Stimulated activated naive CD8-positive, alpha-beta T cell treated with anti-CD3 and anti-CD28 coated beads, Interleukin-15, Interleukin-2, amounts not matched to agents 100 ng/mL and 50 ng/mL, for 24 hours (primary cell): ENCODE data around the gene PRKCE.

ENCODE experiments used
- H3K27ac Mint-ChIP-seq: one replicate; pipeline ENCODE4 v1.8.0; 2021; ENCODE audit warnings: mild to moderate bottlenecking, mixed read lengths
- H3K27me3 Mint-ChIP-seq: one replicate; pipeline ENCODE4 v1.8.0; 2021; ENCODE audit warnings: mixed read lengths
- H3K36me3 Mint-ChIP-seq: one replicate; pipeline ENCODE4 v1.8.0; 2021; ENCODE audit warnings: low read depth, mixed read lengths
- H3K4me1 Mint-ChIP-seq: one replicate; pipeline ENCODE4 v1.8.0; 2021; ENCODE audit warnings: low read depth, mixed read lengths
- H3K4me3 Mint-ChIP-seq: one replicate; pipeline ENCODE4 v1.8.0; 2021; ENCODE audit warnings: mild to moderate bottlenecking, mixed read lengths
- H3K9me3 Mint-ChIP-seq: one replicate; pipeline ENCODE4 v1.8.0; 2021; ENCODE audit warnings: mixed read lengths

Gene PRKCE

DNA sequence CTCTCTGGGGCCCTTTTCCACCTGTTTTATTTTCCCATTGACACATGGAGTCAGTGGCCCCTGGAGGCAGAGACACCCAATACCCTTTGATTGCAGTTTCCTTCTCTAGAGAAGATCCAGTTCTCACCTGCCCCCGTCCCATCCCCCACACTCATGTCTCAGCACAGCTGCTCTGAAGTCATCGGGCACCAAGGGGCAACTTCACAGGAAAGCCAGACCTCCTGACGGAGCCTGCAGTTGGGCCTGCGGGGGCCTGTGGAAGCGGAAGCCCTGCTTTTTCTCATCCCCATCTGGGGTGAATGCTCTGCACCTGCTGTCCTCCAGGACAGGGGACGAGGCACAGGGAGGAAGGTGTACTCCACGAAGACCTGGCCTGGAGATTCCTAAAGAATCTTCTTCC lies 337.4 kb downstream of the PRKCE start:
- Mint-ChIP-seq H3K9me3 (no peaks in the 10 kb centered on the region), H3K4me1 (peaks cover 11% of the 10 kb centered on the region), H3K27me3 (no peaks in the 10 kb centered on the region), H3K4me3 (no peak overlapping the region), H3K36me3 (peaks cover 10% of the 10 kb centered on the region), H3K27ac (no peak overlapping the region)

DNA sequence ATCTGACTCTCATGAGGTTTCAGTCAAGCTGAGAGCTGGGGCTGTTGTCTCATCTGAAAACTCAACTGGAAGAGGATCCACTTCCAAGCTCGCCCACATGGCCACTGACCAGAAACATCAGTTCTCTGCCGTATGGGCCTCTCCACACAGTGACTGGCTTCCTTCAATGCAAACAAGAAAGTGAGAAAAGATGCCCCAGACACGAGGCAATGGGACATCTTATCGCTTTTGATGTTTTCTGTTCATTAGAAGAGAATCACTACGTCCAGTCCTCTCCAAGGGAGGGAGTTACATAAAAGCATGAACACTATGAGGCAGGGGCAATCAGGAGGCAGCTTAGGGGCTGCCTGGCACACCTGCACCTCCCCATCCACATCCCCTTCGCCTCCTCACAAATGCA lies 338.7 kb downstream of the PRKCE start:
- peaks cover 5% of the 10 kb centered on the region for H3K4me1 Mint-ChIP-seq

DNA sequence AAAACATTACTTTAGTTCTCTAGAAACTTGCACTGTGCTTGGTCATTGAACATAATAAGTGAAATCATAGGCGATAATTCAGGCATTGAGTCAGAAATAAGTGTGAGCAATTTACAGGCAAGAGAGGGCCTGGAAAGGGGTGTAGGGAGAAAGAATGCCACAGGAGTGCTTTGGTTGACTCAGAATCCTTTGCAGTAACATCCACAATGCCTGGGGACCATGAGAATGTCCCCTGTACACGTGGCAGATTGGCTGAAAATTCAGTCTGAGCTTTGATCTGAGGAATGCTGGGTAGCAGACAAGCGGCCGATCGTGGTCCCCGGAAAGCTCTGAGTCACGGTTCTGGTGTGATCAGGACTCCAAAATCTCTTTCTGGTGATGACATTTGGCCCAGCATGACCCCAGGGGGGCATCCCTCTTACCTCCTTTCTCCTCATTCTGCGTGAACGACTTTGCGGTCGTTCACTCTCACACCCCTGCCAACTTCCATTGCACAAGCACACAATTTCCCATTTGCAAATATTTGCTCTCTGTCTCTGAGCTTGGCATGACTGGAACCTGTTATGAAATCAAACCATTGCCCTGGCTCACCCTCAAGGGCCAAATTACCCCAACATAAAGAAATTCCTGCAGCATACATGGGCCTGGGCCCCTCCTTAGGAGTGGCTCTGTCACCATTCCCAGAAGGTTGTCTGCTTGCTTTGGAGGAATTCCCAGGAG lies 340.7 kb downstream of the PRKCE start:
- no peak overlapping the region for H3K4me3 Mint-ChIP-seq
- no peak overlapping the region for H3K27ac Mint-ChIP-seq

More for the DNA sequence above, 338.7 kb downstream of the PRKCE start:
- Mint-ChIP-seq H3K4me3 (no peak overlapping the region), H3K9me3 (no peaks in the 10 kb centered on the region), H3K36me3 (peaks cover 10% of the 10 kb centered on the region), H3K27me3 (no peaks in the 10 kb centered on the region), H3K27ac (no peak overlapping the region)

DNA sequence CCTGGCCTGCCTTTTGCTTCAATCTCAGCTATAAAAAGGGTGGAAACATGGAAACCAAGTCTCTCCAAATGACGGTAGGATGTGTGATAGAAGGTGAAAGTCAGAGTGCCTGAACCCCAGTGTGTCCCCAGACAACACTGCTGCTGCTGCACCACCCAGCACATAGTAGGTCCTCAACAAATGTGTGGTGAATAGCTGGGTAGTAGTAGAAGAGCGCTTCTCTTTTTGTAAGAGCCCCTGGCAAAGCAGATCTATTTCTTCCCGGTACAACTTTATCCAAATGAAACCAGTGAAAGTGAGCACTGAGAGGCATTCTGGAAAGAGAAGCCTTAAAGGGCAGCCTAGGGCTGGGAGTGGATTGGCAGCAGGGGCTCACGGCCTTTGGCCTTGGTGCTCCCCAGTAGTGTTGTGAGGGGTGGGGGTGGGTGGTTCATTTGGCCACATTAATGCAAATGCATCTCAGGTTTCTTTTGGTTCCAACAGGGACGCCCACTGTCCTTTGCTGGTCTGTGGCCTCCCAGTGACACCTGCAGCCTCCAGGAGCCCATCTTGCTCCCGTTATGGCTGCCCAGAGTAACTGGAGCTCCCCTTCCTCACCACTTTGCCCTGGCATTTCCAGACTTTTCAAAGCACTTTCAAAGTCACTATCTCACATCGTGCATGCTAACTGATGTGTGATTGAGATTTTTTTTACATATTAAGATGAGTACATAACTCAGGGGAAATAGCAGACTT lies 341.4 kb downstream of the PRKCE start:
- peaks cover 5% of the 10 kb centered on the region for H3K4me1 Mint-ChIP-seq
- no peak overlapping the region for H3K27ac Mint-ChIP-seq
- no peaks in the 10 kb centered on the region for H3K36me3 Mint-ChIP-seq
- no peaks in the 10 kb centered on the region for H3K9me3 Mint-ChIP-seq
- H3K4me3 Mint-ChIP-seq, result no peak overlapping the region
- no peaks in the 10 kb centered on the region for H3K27me3 Mint-ChIP-seq

More for the DNA sequence above, 340.7 kb downstream of the PRKCE start:
- H3K4me1 Mint-ChIP-seq, result peaks cover 5% of the 10 kb centered on the region
- no peaks in the 10 kb centered on the region for H3K27me3 Mint-ChIP-seq
- H3K9me3 Mint-ChIP-seq, result no peaks in the 10 kb centered on the region
- H3K36me3 Mint-ChIP-seq, result no peaks in the 10 kb centered on the region

DNA sequence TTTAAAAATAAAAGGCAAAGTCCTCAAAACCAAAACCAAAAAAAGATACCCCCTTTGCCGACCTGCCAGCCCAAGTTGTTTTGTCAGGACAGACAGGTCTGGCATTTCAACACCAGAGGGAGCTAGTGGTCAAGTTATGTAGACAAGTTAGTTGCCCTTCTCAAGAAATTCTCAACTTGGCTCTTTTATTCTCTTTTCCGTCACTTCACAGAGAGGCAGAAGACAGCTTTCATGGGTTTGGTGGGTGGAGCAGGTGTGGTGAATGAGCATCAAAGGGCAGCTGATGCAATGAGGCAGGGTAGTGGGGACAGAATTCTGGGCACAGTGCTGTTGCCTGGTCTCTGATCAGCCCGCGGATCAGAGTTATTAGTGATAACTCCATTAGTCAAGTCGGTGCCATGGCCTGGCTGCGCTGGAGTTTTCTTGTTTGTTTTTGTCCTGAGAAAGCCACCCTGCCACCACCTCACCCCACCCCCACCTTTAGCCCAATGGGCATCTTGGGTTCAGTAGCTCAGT lies 342.1 kb downstream of the PRKCE start:
- Mint-ChIP-seq H3K36me3 (no peaks in the 10 kb centered on the region), H3K27ac (no peak overlapping the region), H3K4me3 (no peak overlapping the region), H3K4me1 (peaks cover 5% of the 10 kb centered on the region), H3K9me3 (no peaks in the 10 kb centered on the region), H3K27me3 (no peaks in the 10 kb centered on the region)

DNA sequence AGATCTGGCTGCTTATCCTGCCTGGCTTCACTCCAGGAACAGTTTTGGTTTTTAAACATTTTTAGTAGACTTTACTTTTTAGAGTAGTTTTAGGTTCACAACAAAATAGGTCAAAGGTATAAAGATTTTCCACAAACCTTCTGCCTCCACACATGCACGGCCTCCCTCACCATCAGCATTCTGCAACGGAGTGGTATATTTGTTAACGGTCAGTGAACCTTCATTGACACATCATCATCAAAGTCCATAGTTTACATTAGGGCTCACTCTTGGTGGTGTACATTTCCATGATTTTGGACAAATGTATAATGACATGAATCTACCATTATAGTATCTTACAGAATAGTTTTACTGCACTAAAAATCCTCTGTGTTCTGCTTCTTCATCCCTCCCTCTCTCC lies 342.6 kb downstream of the PRKCE start:
- Mint-ChIP-seq H3K27ac (no peak overlapping the region), H3K27me3 (no peaks in the 10 kb centered on the region), H3K9me3 (no peaks in the 10 kb centered on the region), H3K36me3 (no peaks in the 10 kb centered on the region), H3K4me3 (no peak overlapping the region), H3K4me1 (peaks cover 5% of the 10 kb centered on the region)

DNA sequence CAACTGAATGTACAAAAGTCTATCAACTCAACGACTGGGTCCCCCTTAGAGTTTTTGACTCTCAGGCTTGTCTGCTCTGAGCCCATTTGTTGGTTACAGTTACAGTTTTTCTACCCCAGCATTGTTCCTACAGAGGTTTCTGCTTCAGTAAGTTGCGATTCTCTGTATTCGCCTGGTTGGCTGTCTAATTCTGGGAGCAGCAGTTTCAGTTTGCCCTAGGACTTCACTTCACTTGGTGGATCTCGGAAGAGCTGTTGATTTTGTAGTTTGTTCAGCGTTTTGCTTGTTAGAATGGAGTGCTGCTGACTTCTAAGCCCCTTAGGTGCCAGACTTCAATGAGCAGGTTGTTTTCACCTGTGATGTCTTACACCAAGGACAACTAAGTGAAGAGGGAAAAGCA lies 349.2 kb downstream of the PRKCE start:
- Mint-ChIP-seq H3K36me3 (peaks cover 11% of the 10 kb centered on the region), H3K9me3 (no peaks in the 10 kb centered on the region), H3K4me3 (no peak overlapping the region), H3K4me1 (no peaks in the 10 kb centered on the region), H3K27ac (no peak overlapping the region), H3K27me3 (no peaks in the 10 kb centered on the region)

DNA sequence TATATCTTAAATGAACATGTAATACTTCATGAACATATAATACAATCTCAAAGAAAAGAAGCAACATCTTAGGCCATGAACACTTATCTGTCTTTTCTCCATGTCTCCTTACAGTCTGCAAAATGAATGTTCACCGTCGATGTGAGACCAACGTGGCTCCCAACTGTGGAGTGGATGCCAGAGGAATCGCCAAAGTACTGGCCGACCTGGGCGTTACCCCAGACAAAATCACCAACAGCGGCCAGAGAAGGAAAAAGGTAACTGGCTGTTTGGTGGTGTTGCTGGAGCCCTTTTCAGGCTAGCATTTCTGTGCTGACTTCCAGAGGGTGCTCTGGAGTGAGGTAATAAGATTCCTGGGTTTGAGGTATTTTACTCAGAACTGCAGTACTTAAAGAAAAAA lies 349.8 kb downstream of the PRKCE start:
- Mint-ChIP-seq H3K4me1 (no peaks in the 10 kb centered on the region), H3K27me3 (no peaks in the 10 kb centered on the region), H3K9me3 (no peaks in the 10 kb centered on the region), H3K27ac (no peak overlapping the region), H3K36me3 (peaks cover 11% of the 10 kb centered on the region), H3K4me3 (no peak overlapping the region)

DNA sequence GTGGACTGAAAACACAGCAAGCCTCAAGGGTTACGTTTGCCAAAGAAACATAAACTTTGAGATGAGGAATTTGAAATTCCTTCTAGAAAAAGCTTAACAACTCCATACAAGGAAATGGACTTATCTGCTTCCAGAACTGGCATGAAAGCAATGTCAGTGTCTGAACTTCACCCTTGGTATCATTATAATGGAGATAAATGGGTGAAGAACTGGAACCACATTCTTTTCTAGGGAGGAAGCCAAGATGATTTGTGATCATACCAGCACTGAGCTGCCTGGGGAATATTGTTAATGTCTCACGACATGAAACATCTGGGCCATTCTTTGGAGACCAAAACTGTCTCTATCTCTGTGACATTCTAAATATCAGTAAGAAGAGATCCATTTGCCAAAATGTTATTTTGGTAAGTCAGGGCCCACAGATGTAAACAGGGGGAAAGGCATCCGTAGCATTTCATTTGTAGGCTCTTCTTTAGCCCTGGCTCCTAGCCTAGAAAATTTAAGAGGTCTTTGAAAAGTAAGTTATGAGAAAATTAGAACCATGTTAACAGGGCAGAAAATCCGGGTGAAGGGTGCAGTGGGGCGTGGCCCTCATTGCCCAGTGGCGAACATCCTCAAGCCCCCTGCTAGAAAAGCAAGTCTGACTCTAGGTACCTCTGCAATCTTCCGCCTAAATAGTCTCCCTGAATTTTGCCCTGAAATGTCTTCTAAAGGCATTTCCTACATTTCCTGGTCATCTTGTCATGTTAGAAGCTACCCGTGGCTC lies 350.4 kb downstream of the PRKCE start:
- no peaks in the 10 kb centered on the region for H3K4me1 Mint-ChIP-seq
- H3K27me3 Mint-ChIP-seq, result no peaks in the 10 kb centered on the region
- H3K27ac Mint-ChIP-seq, result no peak overlapping the region
- H3K9me3 Mint-ChIP-seq, result no peaks in the 10 kb centered on the region
- peaks cover 11% of the 10 kb centered on the region for H3K36me3 Mint-ChIP-seq
- no peak overlapping the region for H3K4me3 Mint-ChIP-seq

DNA sequence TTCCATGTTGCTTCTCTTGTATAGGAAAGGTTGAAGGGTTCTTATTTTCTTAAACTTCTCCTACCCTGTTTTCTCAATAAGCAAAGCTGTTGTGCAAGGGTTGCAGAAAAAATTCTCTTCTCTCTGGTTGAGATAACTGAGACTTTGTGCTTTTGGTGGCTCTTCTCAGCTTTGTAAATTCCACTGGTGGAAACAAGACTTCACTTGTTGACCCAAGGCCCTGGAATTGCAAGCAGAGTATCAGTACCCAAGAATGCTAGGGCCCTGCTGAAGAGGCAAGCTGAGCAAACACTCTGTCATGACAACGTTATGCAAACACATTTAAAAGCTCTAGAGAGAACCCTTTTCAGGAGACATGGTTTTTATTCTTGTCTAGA lies 351.0 kb downstream of the PRKCE start:
- H3K27ac Mint-ChIP-seq, result no peak overlapping the region
- H3K36me3 Mint-ChIP-seq, result peaks cover 16% of the 10 kb centered on the region
- no peaks in the 10 kb centered on the region for H3K27me3 Mint-ChIP-seq
- H3K4me3 Mint-ChIP-seq, result no peak overlapping the region
- H3K9me3 Mint-ChIP-seq, result no peaks in the 10 kb centered on the region
- H3K4me1 Mint-ChIP-seq, result no peaks in the 10 kb centered on the region

DNA sequence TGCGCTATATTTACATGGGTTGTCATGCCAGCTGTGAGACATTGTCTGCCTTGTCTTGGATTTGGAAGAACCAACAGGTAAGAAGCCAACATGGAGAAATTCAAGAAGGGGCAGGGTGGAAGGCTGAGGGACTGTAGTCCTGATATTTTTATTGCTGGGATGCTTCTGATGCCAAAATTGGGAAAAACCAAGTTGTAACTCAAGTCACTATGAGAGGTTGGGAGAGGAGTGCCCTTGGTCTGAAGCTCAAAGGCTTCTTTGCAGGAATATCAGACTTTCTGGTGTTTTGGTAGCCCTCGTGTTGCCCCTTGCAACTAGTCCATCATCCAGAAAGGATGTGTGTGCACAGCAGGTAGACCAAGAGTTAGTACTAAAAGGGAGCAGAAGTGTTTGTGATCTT lies 351.5 kb downstream of the PRKCE start:
- H3K4me1 Mint-ChIP-seq, result no peaks in the 10 kb centered on the region
- peaks cover 21% of the 10 kb centered on the region for H3K36me3 Mint-ChIP-seq
- no peaks in the 10 kb centered on the region for H3K9me3 Mint-ChIP-seq
- no peaks in the 10 kb centered on the region for H3K27me3 Mint-ChIP-seq
- H3K4me3 Mint-ChIP-seq, result no peak overlapping the region
- no peak overlapping the region for H3K27ac Mint-ChIP-seq

DNA sequence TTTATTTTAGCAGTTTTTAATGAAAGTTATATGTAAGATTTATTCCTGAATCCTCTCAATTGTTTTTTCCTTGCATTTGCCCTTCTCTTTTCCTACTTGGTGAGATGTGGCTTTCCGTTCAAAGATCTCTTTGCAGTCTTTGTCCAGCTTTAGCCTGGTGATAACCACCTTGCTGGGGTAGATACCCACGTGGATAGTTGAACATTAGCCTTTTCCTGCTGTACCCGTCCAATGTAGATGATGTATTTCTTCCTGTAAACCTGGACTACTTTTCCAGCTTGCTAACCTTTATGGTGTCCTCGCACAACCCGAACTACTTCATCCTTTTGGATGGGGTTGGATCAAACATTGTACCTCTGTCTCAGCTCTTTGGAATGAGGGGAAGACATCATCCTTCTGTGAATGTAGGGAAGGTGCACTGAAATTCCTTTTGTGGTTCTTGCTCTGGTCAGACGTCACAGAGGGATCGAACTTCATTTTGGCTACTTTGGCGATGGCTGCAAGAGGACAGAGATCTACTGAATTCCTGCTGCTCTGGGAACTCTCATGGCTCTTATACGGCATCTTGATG lies 352.5 kb downstream of the PRKCE start:
- no peak overlapping the region for H3K27ac Mint-ChIP-seq
- H3K4me3 Mint-ChIP-seq, result no peak overlapping the region
- no peaks in the 10 kb centered on the region for H3K27me3 Mint-ChIP-seq

DNA sequence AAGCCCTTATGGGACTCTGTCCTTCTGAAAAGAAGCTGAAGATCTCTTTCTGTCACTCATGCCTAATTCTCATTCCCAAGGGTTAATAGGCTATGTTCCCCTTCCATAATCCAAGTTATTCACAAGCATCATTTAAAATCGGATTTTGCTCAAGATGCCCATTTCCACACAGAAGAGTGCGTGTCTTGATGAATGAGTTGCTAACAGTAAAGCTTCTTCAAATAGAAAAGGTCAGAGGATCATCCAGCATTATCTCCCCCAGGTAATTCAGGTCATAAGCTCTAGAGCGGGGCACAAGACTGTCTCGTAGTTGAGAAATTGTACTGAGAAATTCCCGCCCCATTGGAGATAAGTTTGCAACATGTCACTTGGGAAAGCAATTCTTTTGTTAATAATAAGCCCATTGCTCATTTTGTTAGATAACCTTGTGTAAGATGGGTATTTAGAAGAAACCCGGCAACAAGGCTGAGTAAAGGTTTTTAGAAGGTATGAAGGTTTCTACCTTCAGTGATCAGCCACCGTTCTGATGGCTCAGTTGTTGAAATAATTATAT lies 355.1 kb downstream of the PRKCE start:
- no peak overlapping the region for H3K4me3 Mint-ChIP-seq
- peaks cover 23% of the 10 kb centered on the region for H3K36me3 Mint-ChIP-seq
- no peak overlapping the region for H3K27ac Mint-ChIP-seq
- no peaks in the 10 kb centered on the region for H3K4me1 Mint-ChIP-seq
- no peaks in the 10 kb centered on the region for H3K9me3 Mint-ChIP-seq
- no peaks in the 10 kb centered on the region for H3K27me3 Mint-ChIP-seq

More for the DNA sequence above, 352.5 kb downstream of the PRKCE start:
- Mint-ChIP-seq H3K9me3 (no peaks in the 10 kb centered on the region), H3K4me1 (no peaks in the 10 kb centered on the region), H3K36me3 (peaks cover 21% of the 10 kb centered on the region)

DNA sequence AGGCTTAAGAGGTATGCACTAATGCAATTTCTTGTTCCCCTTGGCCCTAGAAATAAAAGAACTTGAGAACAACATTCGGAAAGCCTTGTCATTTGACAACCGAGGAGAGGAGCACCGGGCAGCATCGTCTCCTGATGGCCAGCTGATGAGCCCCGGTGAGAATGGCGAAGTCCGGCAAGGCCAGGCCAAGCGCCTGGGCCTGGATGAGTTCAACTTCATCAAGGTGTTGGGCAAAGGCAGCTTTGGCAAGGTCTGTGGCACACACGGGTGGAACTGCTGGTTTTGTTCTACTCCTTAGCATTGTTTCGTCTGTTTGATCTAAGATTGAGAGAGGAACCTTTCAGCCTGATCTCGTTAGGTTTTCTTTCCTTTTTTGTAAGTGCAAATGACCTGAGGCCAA lies 355.9 kb downstream of the PRKCE start:
- H3K9me3 Mint-ChIP-seq, result no peaks in the 10 kb centered on the region
- no peak overlapping the region for H3K27ac Mint-ChIP-seq
- no peaks in the 10 kb centered on the region for H3K4me1 Mint-ChIP-seq
- H3K27me3 Mint-ChIP-seq, result no peaks in the 10 kb centered on the region
- no peak overlapping the region for H3K4me3 Mint-ChIP-seq
- H3K36me3 Mint-ChIP-seq, result peaks cover 21% of the 10 kb centered on the region
